Measurements from ENCODE around the gene MAP2.
"Not testable (repeated sequence)": the region's sequence is repeated elsewhere in the genome, so short reads cannot be mapped to it uniquely, and the experiment has no call there.

The MAP2 gene

GRCh38 chr2:209593930-209594329 lies 170.1 kb downstream of the MAP2 start:
- no peak overlapping the region for H3K4me3 ChIP-seq (ENCODE audit: low read depth, low read length)
- TF ChIP-seq, protein P1, sequence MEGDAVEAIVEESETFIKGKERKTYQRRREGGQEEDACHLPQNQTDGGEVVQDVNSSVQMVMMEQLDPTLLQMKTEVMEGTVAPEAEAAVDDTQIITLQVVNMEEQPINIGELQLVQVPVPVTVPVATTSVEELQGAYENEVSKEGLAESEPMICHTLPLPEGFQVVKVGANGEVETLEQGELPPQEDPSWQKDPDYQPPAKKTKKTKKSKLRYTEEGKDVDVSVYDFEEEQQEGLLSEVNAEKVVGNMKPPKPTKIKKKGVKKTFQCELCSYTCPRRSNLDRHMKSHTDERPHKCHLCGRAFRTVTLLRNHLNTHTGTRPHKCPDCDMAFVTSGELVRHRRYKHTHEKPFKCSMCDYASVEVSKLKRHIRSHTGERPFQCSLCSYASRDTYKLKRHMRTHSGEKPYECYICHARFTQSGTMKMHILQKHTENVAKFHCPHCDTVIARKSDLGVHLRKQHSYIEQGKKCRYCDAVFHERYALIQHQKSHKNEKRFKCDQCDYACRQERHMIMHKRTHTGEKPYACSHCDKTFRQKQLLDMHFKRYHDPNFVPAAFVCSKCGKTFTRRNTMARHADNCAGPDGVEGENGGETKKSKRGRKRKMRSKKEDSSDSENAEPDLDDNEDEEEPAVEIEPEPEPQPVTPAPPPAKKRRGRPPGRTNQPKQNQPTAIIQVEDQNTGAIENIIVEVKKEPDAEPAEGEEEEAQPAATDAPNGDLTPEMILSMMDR (IDR thresholded peaks at IDR 0.05; ENCODE audit: insufficient read depth, low read depth, low read length, missing control alignments): no peak
- DNase-seq (ENCODE audit: low read depth): no peak

GRCh38 chr2:209596262-209596661 lies 172.4 kb downstream of the MAP2 start:
- no peak overlapping the region for H3K4me3 ChIP-seq (ENCODE audit: low read depth, low read length)
- no peak for DNase-seq (ENCODE audit: low read depth)
- TF ChIP-seq, protein P1 (IDR thresholded peaks at IDR 0.05; ENCODE audit: insufficient read depth, low read depth, low read length, missing control alignments): no peak

DNA sequence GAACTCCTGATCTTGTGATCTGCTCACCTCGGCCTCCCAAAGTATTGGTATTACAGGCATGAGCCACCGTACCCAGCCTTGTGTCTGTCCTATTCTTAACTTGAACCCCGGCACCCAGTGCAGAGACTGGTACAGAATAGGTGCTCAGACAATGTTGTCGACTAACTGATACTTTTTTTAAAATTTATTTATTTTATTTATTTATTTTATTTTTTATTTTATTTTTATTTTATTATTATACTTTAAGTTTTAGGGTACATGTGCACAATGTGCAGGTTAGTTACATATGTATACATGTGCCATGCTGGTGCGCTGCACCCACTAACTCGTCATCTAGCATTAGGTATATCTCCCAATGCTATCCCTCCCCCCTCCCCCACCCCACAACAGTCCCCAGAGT lies 174.4 kb downstream of the MAP2 start:
- DNase-seq (ENCODE audit: low read depth): not testable (repeated sequence)

DNA sequence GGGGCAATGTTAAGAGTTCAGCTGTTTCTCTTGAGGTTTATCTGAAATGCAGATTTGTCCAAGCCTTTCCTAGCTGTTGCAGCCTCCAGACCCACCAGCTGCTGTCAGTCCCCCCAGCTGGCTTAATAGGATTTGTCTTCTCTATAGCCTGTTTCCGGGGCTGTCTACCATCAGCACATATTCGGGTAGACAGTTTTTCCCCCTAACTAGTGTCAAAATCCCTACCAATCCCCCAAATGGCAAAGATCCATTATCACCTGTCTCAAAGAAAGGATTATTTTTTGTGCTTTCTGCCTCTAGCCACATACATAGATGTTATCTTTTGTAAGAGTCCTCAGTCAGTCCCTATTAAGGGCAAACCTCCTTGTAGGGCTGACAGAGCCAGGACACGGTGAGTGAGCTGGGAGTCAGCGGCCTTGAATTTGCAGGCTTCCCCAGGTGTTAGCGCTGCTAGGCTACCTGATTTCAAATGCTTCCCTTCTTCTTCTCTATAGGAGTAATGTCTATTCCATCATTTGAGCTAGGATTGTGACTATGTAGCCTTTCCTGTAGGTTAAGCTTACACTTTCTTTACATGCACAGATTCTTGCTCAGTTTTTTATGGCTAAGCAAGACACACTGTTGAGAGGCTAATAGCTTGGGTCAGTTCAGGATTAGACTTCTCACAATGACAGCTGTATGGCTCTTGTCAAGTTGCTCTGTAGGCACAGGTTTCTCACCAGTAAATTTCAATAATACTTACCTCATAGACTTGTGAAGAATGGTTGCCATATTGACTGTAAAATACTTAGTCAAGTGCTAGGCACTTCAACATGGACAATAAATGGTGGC lies 176.7 kb downstream of the MAP2 start:
- TF ChIP-seq, protein P1 (IDR thresholded peaks at IDR 0.05; ENCODE audit: insufficient read depth, low read depth, low read length, missing control alignments): no peak
- no peak for DNase-seq (ENCODE audit: low read depth)
- H3K4me3 ChIP-seq (ENCODE audit: low read depth, low read length): no peak overlapping the region

More for the DNA sequence above, 174.4 kb downstream of the MAP2 start:
- not testable (repeated sequence) for H3K4me3 ChIP-seq (ENCODE audit: low read depth, low read length)

DNA sequence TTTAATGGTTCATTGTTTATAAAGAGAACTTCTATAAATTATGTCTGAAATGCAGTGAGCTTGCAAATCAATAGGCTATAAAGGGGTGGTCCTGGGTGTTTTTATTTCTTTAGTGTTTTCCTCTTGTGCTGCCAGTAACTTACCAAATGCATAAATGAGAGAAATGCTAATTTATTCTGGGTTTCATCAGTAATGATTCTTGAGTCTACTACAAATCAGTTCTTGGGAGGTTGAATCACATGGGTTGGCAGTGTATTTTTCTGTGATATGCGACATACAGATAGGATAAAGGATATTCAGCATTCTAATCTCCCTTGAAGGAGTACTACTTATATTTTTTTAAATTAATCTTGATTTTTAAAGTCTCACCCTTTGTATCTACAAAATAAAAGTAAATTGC lies 177.7 kb downstream of the MAP2 start:
- TF ChIP-seq, protein P1 (IDR thresholded peaks at IDR 0.05; ENCODE audit: insufficient read depth, low read depth, low read length, missing control alignments): no peak
- H3K4me3 ChIP-seq (ENCODE audit: low read depth, low read length): no peak overlapping the region
- DNase-seq (ENCODE audit: low read depth): no peak

- TF ChIP-seq, protein P1 (IDR thresholded peaks at IDR 0.05; ENCODE audit: insufficient read depth, low read depth, low read length, missing control alignments): no peak
- no peak overlapping the region for H3K4me3 ChIP-seq (ENCODE audit: low read depth, low read length)
- DNase-seq (ENCODE audit: low read depth): no peak
These were observed 178.4 kb downstream of the MAP2 start for GRCh38 chr2:209602259-209602658.

DNA sequence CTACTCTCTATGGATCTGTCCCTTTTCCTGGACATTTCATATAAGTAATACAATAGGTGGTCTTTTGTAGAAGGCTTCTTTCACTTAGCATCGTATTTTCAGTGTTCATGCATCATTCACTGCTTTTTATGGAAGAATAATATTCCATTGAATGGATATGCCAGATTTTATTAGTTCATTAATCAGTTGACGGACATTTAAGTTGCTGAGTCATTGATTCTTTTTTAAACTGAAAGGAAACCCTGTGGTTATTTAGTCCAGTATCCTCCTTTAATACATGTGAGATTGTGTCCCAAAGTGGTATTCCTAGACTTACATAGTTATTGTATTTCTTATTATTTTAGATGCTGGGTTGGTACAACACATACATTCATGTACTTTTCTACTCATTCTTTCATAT lies 185.7 kb downstream of the MAP2 start:
- TF ChIP-seq, protein P1 (IDR thresholded peaks at IDR 0.05; ENCODE audit: insufficient read depth, low read depth, low read length, missing control alignments): no peak
- H3K4me3 ChIP-seq (ENCODE audit: low read depth, low read length): no peak overlapping the region
- DNase-seq (ENCODE audit: low read depth): no peak
